22Rv1 (cell line): ENCODE results near the gene CDK5R1.

ENCODE experiments used
- ZFX ChIP-seq: fragments of 450-650 bp; IDR thresholded peaks from 2 replicates; pipeline ENCODE4 v1.6.1; 2017; ENCODE audit warnings: antibody characterized with exemption, borderline replicate concordance
- TF ChIP-seq, protein P1 (sequence below): fragments of 450-650 bp; IDR thresholded peaks from 2 replicates; pipeline ENCODE4 v1.5.1; 2017; ENCODE audit warnings: mild to moderate bottlenecking

DNA sequence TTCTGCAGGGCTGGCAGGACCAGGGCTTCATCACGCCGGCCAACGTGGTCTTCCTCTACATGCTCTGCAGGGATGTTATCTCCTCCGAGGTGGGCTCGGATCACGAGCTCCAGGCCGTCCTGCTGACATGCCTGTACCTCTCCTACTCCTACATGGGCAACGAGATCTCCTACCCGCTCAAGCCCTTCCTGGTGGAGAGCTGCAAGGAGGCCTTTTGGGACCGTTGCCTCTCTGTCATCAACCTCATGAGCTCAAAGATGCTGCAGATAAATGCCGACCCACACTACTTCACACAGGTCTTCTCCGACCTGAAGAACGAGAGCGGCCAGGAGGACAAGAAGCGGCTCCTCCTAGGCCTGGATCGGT lies 1.4 kb downstream of the CDK5R1 start:
- TF ChIP-seq, protein P1, sequence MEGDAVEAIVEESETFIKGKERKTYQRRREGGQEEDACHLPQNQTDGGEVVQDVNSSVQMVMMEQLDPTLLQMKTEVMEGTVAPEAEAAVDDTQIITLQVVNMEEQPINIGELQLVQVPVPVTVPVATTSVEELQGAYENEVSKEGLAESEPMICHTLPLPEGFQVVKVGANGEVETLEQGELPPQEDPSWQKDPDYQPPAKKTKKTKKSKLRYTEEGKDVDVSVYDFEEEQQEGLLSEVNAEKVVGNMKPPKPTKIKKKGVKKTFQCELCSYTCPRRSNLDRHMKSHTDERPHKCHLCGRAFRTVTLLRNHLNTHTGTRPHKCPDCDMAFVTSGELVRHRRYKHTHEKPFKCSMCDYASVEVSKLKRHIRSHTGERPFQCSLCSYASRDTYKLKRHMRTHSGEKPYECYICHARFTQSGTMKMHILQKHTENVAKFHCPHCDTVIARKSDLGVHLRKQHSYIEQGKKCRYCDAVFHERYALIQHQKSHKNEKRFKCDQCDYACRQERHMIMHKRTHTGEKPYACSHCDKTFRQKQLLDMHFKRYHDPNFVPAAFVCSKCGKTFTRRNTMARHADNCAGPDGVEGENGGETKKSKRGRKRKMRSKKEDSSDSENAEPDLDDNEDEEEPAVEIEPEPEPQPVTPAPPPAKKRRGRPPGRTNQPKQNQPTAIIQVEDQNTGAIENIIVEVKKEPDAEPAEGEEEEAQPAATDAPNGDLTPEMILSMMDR = no peak
- no peak for TF ChIP-seq ZFX
